HG02885 (cell line): Measurements from ENCODE around the gene ALDH6A1.
A peak's percentile ranks its signal among the peaks of the same experiment; 100 is the strongest.

Experiments used
- ATAC-seq: cut with Tn5 transposase; IDR thresholded peaks from one replicate; pipeline ENCODE4 v1.9.1; 2021; ENCODE audit warnings: mild to moderate bottlenecking; ENCODE audit not compliant: unreplicated experiment, poor library complexity

ALDH6A1 gene

DNA sequence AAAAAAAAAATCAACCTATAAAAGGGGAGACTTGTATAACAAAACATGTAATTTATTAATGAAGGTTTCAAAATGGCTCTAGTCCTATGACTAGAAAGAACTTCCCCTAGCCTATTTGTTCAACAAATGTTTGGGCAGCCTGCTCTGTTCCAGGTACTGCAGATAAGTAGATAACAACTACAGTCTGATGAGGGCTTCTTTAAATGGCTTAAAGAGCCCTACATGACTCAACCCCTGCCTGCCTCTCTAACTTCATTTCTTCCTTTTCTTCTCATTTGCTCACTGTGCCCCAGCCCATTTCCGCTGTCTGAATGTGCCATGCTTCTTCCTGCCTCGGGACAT is 21.5 kb downstream of the ALDH6A1 start:
- ATAC-seq: no peak

DNA sequence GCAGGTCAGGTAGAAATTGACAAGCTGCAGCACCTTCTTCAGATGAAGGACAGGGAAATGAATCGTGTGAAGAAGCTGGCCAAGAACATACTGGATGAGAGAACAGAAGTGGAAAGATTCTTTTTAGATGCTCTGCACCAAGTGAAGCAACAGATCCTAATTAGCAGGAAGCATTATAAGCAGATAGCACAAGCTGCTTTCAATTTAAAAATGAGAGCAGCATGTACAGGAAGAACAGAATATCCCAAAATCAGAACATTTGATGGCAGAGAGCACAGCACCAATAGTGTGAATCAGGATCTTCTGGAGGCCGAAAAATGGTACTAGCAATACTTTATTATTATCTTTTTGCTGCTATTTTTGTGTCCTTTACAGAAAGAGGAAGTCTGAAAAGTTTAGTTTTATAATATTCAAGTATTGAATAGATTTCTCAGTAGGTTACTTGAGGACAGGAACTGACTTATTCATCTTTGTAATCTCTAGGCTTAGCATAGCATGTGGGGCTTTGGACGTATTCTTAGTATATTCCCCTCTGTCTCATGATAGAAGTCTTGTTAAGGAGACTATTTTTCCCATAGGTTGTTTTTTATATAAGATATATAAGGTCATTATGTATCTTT is 34.3 kb downstream of the ALDH6A1 start:
- ATAC-seq: no peak

DNA sequence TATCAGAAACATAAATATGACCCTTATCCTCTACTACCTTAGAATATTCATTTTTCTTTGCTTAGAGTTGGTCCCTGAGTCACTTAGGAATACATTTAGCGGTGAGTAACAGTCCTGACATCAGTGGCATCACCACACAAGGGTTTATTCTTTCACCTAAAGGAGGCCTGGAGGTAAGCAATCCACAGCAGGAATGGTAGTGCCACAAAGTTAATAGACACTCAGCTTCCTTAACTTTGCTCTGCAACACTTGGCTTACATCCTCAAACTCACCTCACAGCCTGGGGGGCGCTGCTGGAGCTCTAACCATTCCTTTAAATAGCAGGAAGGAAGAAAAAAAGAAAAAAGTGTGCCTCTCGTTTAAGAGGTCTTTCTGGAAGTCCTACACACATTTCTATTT is 36.0 kb downstream of the ALDH6A1 start:
- no peak for ATAC-seq

DNA sequence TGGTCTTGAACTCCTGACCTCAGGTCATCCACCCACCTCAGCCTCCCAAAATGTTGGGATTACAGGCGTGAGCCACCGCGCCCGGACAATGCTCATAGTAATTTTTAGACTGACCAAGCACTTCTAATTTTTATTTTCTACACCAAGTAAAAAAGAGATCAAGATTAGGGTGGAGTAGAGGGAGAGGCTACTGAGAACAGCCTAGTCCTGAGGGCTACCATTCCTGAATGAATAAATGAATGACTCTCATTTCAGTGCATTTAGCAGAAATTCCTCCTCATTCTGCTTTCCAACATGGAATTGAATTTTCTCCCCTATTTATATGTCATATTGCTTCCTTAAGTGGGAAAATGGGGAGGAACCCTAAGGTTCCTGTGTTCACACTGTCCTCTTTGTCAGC is 38.7 kb downstream of the ALDH6A1 start:
- no peak for ATAC-seq

DNA sequence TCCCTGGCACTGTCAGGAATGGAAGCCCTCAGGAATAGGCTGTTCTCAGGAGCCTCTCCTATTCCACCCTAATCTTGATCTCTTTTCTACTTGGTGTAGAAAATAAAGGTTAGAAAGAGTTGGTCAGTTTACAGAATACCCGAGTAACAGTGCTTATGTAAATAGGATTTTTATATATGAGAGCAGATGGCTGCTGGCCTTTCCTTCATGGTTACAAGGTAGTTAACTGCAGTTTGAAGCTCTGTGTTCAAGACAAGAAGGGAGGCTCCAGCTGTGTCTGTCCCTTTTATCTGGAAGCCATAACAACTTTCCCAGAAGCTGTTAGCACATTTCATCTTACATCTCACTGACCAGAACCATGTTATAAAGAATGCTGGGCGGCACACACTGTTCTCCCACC is 42.0 kb downstream of the ALDH6A1 start:
- ATAC-seq: no peak

DNA sequence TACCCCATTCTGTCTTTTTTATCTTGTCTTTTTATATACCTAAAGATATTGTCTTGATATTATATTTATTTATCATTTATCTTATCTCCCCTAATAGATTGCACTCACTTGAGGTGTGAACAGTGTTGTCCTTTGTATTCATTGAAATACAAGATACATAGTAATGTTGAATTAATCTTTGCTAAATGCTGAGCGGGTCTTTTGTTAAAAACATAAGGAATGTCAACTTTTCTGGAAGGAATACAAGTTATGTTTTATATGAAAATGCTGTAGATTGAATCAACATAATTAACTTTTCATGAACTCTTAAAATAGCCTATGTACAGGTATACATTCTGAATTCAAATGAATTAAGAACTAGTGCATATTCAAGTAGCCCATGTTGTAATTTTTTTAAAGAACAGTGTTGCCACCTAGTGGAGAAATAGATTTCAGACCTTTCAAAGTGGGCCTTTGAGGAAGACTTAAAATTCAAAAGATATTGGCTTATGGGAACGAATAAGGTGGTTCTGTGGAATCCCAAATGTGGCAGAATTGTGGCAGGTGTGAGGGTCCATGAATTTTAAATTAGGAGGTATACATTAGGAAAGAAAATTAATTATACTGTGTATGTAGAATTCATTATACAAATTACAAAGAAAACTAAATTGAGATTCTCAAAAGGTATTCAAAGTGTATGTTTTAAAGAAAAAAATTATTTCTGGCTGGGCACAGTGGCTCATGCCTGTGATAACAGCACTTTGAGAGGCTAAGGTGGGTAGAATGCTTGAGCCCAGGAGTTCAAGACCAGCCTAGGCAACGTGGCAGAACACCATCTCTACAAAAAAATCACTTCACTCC is 46.0 kb downstream of the ALDH6A1 start:
- no peak for ATAC-seq

DNA sequence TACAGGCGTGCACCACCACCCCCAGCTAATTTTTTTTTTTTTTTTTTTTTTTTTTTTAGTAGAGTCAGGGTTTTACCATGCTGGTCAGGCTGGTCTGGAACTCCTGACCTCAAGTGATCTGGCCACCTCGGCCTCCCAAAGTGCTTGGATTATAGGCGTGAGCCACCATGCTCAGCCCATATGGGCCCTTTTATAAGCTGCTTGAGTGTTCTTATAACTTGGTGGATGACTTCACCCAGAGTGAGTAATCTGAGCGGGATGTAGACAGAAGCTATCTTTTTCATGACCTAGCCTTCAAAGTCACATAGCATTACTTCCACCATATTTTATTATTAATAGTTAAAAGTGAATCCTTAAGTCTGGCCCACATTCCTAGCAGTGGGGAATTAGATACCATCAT is 48.7 kb downstream of the ALDH6A1 start:
- no peak for ATAC-seq

DNA sequence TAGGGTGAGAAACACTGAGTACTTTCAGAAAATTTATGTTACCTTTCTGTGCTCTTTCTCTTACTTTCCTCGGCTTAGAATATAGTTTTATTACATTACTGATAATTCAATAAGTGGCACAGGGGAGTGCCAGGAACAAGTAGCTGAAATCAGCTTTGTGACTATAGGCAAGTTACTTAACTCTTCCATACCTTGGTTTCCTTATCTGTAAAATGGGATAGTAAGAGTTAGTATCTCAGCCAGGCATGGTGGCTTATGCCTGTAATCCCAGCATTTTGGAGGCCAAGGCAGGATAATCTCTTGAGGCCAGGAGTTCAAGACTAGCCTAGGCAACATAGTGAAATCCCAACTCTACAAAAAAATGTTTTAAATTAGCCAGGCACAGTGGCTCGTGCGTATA is 49.7 kb downstream of the ALDH6A1 start:
- no peak for ATAC-seq

DNA sequence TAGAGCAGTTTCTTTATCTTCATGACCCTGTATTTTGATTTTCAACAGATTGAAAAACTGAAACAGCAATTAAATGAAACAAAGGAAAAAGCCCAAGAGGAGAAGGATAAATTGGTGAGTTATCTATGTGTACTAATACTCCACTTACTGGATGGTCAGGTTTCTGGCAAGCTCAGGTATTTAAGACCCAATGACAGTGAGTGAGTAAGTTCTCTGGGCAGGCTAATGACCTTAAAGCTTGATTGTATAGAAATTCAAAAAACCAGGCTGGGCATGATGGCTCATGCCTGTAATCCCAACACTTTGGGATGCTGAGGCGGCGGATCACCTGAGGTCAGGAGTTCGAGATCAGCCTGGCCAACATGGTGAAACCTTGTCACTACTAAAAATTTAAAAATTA is 55.1 kb downstream of the ALDH6A1 start:
- ATAC-seq: no peak

DNA sequence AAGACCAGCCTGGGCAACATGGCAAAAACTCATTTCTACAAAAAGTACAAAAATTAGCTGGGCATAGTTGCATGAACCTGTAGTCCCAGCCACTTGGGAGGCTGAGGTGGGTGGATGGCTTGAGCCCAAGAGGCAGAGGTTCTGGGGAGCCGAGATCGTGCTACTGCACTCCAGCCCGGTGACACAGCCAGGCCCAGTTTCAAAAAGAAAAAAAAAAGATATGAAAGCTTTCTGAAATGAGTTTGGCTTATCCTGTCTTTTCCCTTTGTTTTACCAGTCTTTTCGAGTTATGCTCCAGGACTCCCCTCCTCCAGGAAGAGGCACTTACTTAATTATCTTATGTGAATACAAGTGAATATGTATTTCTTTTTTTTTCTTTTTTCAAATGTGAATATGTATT is 61.9 kb downstream of the ALDH6A1 start:
- no peak for ATAC-seq

DNA sequence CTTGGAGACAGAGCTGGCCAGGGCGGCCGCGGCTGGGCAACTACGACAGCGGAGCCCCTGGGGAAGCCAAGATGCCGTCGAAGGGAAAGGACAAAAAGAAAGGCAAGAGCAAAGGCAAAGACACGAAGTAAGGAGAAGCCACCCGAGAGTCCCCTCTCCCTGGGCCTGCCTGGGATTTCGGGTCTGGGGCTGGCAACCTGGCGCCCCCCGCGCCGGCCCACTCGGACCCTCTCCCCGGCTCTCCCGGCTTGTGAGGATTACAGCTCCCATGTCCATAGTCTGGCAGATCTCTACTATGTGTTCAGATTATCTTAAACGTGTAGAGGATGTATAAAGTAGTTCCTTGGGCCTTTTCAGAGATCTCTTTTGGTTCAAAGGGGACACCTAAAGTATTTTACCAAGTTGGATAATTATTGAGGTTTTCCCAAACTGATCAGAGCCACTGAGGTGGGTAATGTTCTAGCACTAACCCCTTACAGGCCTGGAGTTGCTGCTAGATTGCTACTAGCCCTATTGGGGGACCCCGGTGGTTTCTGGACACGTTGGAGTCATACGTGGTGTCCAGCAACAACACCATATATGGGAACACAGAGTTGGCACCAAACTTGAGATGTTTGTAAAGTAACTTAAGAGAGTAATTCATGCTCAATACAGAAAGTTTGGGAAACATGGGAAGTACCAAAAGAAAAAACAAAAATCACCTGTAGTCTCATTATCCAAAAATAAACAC is 64.7 kb downstream of the ALDH6A1 start:
- ATAC-seq: no peak

DNA sequence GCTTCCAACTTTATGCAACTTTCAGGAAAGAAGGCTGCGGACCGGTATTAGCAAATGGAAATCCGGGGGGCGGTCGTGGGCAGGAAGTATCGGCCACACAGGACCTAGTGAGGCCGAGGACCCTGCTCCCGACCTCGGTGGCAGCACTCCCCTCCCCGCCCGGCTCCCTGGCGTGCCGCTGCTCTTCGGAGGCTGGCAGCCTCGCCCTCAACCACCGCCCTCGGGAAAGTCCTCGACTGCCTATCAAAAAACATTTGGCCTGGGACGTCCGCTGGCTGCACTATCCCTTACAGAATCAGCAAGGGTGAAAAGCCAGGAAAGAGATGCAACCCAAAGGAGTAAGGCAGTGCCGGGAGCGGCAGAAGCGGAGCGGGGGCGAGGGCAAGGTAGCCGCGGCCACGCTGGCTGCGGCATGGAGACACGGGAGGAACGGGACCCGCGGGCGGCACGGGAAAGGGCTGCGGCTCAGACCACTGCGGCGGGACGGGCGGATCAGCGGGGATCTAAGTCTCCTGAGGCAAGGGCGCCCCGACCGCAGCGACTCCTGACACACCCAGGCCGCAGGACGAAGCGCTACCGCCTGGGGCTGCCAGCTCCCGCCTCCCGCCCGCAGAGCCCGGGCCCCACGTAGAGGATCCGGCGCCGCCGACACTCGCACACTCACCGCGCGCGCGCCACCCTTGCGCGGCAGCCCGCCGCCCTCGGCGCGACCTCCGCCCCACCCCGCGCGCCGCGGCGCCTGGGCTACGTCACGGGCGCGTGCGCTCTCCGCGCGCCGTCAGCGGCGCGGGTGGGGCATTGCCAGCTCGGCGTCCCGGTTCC is 65.5 kb downstream of the ALDH6A1 start, which contains the start of the genes BBOF1 and ENTPD5:
BBOF1 (plus strand) TSS at position 764 of the 822 bp plus-strand sequence. CDS start 130 bp downstream, outside the sequence.
ENTPD5 (minus strand) TSS at position 703 of the 822 bp plus-strand sequence. CDS start 31,186 bp downstream, outside the sequence.
- ATAC-seq: peak; percentile 87

DNA sequence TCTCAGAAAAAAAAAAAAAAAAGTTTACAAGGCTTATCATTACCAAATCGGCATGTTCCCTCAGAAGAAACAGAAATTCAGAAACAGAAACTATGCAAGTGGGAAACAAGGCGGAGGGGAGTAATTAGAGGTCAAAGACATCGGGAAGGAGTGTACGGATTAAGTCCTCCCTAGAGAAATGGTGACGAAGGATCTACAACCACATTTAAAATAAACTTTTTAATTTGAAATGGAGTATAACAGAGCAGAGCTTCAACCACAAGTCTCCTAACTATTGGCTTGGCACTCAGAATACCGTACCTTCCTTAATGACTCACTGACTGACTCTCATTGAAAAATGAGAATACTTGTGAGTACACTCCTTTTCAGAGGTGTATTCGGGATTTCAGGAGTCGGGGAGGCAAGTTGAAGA is 66.1 kb downstream of the ALDH6A1 start:
- ATAC-seq: no peak

DNA sequence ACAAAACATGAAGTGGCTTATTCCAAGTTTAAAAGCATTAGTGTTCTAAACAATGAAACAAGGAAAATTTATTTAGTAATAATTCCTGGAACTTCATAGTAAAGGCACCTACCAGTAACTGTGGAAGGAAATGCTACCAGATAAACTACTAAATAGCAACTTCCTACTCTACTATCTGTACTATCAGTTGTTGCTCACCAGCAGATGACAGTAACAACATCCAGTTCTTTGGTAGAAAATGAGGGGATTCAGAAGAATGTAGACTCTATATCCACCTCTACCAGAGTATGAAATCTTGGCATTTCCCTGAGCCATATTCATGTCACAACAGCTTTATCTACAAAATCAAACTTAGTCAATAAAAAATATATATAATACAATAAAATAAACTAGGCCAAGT is 68.3 kb downstream of the ALDH6A1 start:
- no peak for ATAC-seq

DNA sequence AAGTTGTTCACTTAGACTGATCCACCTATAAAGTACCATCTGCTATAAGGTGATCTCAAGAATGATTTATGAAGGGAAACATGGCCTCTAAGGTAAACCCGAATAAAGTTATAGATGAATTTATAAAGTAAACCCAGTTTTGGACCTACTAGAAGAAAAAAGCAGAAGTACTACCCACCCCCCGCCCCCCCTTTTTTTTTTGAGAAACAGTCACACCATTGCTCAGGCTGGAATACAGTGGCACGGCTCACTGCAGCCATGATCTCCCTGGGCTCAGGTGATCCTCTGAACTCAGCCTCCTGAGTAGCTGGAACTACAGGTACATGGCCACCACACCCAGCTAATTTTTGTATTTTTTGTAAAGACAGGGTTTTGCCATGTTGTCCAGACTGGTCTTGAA is 69.1 kb downstream of the ALDH6A1 start:
- ATAC-seq: no peak

DNA sequence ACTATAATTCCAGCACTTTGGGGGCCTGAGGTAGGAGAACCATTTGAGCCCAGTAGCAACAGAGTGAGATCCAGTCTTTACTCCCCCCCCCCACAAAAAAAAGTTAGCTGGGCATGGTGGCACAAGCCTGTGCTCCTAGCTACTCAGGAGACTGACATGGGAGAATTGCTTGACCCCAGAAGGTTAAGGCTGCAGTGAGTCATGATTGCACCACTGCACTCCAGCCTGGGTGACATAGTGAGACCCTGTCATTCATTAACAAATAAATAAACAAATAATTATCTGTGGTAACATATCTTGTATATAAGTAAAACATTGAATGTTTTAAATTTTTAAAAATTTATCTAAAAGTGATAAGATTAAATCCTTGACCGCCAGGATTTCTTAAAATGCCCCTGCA is 70.0 kb downstream of the ALDH6A1 start:
- ATAC-seq: no peak

DNA sequence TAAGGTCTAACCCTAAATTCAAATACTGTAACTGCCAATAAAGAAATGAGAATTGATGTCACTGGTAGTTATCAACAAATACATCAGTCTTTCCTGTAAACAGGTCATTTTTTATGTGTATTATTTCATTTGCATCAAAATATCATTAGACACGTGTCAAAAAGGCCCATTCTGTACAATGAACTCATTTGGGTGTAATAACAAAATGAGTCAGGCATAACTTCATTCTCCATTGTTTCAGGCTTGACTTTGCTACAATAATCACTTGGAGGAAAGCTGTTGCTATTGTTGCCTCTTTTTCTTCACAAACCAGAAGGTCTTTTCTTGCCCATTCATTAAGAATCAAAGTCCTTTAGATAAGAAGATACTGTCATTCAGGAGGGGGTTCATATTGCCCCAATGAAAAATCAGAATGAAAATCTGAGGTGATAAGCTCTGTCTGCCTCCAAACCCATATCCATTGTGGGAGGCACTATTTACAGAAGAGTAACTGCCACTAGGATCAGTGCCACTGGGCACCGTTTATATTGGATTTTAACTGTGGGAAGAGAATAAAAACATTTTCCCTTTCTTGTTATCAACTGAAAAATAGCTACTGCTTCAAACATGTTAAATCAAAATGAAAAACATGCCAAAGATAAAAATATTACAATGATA is 75.3 kb downstream of the ALDH6A1 start:
- ATAC-seq: no peak
